Measurements from ENCODE around the gene TNNC1.

- TF ChIP-seq CTCF (IDR thresholded peaks at IDR 0.05) (no peak), ZFX (IDR thresholded peaks at IDR 0.05; ENCODE audit: borderline replicate concordance) (no peak)
Measured at GRCh38 chr3:52446042-52446441, 7.8 kb downstream of the TNNC1 start.

Measured in 22Rv1 (cell line).